Measurements from ENCODE around the gene INPP4B.

DNA sequence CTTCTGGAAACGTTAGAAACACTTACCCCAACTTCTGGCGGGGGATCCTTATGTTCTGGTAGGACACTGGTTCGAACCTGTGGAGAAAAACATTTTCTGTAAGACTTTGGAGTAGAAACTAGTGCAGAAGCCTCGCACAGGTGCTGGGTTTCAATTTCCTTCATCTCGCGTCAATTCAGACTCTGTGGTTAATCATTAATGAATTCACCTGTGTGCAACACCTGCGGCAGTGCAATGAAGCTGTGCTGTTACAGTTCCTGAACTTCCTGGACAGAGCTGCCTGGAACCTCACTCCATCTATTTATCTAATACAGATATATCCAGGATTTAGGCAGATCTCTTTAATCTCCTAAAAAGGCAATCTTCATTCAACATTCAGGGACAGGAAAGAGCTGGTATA, 531.4 kb downstream of the INPP4B start:
- TF ChIP-seq POLR2A (IDR thresholded peaks at IDR 0.05) = no peak
- TF ChIP-seq, protein P1, sequence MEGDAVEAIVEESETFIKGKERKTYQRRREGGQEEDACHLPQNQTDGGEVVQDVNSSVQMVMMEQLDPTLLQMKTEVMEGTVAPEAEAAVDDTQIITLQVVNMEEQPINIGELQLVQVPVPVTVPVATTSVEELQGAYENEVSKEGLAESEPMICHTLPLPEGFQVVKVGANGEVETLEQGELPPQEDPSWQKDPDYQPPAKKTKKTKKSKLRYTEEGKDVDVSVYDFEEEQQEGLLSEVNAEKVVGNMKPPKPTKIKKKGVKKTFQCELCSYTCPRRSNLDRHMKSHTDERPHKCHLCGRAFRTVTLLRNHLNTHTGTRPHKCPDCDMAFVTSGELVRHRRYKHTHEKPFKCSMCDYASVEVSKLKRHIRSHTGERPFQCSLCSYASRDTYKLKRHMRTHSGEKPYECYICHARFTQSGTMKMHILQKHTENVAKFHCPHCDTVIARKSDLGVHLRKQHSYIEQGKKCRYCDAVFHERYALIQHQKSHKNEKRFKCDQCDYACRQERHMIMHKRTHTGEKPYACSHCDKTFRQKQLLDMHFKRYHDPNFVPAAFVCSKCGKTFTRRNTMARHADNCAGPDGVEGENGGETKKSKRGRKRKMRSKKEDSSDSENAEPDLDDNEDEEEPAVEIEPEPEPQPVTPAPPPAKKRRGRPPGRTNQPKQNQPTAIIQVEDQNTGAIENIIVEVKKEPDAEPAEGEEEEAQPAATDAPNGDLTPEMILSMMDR (IDR thresholded peaks at IDR 0.05) = no peak

Measured in uterus (tissue), 2 donors.